ENCODE data around the gene GALNT15.

DNA sequence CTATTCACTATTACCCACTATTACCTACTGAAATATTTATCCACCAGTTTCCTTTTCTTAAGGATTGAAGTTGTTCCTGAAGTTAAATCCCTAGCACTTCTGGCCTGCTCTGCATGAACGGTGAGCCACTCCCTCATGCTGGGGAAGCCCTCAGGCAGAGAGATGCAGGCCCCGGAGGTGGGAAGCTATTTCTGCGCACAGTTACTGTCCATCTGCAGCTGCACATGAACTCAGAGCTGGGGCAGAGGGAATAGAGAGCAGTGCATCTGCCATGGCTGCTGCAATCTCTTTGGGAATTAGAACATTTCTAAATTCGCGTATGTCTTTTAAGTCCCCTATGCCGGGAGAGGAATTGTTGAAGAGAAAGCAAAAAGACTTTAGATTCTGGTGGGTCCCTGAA is 6.3 kb upstream of the GALNT15 start:
- TF ChIP-seq, protein P1, sequence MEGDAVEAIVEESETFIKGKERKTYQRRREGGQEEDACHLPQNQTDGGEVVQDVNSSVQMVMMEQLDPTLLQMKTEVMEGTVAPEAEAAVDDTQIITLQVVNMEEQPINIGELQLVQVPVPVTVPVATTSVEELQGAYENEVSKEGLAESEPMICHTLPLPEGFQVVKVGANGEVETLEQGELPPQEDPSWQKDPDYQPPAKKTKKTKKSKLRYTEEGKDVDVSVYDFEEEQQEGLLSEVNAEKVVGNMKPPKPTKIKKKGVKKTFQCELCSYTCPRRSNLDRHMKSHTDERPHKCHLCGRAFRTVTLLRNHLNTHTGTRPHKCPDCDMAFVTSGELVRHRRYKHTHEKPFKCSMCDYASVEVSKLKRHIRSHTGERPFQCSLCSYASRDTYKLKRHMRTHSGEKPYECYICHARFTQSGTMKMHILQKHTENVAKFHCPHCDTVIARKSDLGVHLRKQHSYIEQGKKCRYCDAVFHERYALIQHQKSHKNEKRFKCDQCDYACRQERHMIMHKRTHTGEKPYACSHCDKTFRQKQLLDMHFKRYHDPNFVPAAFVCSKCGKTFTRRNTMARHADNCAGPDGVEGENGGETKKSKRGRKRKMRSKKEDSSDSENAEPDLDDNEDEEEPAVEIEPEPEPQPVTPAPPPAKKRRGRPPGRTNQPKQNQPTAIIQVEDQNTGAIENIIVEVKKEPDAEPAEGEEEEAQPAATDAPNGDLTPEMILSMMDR (IDR thresholded peaks at IDR 0.05): no peak
- no peak for TF ChIP-seq POLR2AphosphoS5 (IDR thresholded peaks at IDR 0.05)
